Stimulated activated CD4-positive, alpha-beta T cell treated with anti-CD3 and anti-CD28 coated beads, TNF-alpha, amount 100 ng/mL, for 1 hour (primary cell): ENCODE data around the gene LMBR1.
"Not testable (repeated sequence)": the region's sequence is repeated elsewhere in the genome, so short reads cannot be mapped to it uniquely, and the experiment has no call there.

Source experiments
- DNase-seq, 3 donors: peaks; one replicate each; pipeline ENCODE4 v3.0.0-alpha.2; 2020; ENCODE audit warnings: low read depth in 3 of 3, low spot score in 1 of 3

LMBR1 gene

GRCh38 chr7:156892821-156893706 lies at the start of gene LMBR1:
TSS of gene LMBR1 (minus strand) at chr7:156893183. CDS start at chr7:156892993, 190 bp downstream.
- DNase-seq = peak; percentile 90 to 97 (median 95)

- DNase-seq = no peak
Measured at GRCh38 chr7:156942708-156943090, 49.7 kb upstream of the LMBR1 start.

- no peak for DNase-seq
Measured at GRCh38 chr7:156941393-156942182, 48.6 kb upstream of the LMBR1 start.

- no peak for DNase-seq
Measured at GRCh38 chr7:156940421-156941122, 47.6 kb upstream of the LMBR1 start.

GRCh38 chr7:156936766-156937165 lies 43.8 kb upstream of the LMBR1 start:
- DNase-seq = not testable (repeated sequence)

GRCh38 chr7:156935250-156935649 lies 42.3 kb upstream of the LMBR1 start:
- no peak for DNase-seq

- DNase-seq = no peak
Measured at GRCh38 chr7:156932006-156932405, 39.0 kb upstream of the LMBR1 start.

- peak in 1 of 3 donors; percentile 8 for DNase-seq
Measured at GRCh38 chr7:156929789-156930539, 37.0 kb upstream of the LMBR1 start.

- no peak for DNase-seq
Measured at GRCh38 chr7:156928406-156928747, 35.4 kb upstream of the LMBR1 start.

- DNase-seq = no peak
Measured at GRCh38 chr7:156927571-156928405, 34.8 kb upstream of the LMBR1 start.

- not testable (repeated sequence) for DNase-seq
Measured at GRCh38 chr7:156925821-156926220, 32.8 kb upstream of the LMBR1 start.

GRCh38 chr7:156922304-156922703 lies 29.3 kb upstream of the LMBR1 start:
- DNase-seq = not testable (repeated sequence)

- DNase-seq = not testable (repeated sequence)
Measured at GRCh38 chr7:156920487-156921373, 27.7 kb upstream of the LMBR1 start.

GRCh38 chr7:156920076-156920475 lies 27.1 kb upstream of the LMBR1 start:
- DNase-seq = no peak

GRCh38 chr7:156919132-156919713 lies 26.2 kb upstream of the LMBR1 start:
- DNase-seq = no peak

GRCh38 chr7:156918635-156919034 lies 25.7 kb upstream of the LMBR1 start:
- DNase-seq = no peak

GRCh38 chr7:156909574-156910252 lies 16.7 kb upstream of the LMBR1 start:
- DNase-seq = not testable (repeated sequence)

GRCh38 chr7:156907656-156908055 lies 14.7 kb upstream of the LMBR1 start:
- no peak for DNase-seq
